ENCODE results near the gene LINC00237. TPM values are rescaled to one million over a fixed set of nuclear protein-coding genes. Genes with fewer than 3 reads are reported as not detected.

The LINC00237 gene
- total RNA-seq, 1 donor from 2014 or later, result not detected

- Mint-ChIP-seq H3K36me3 (ENCODE audit: low read depth, unreplicated experiment) (no peaks in the 10 kb centered on the region), H3K4me3 (ENCODE audit: unreplicated experiment) (no peak overlapping the region), H3K4me1 (ENCODE audit: unreplicated experiment) (no peaks in the 10 kb centered on the region), H3K27me3 (ENCODE audit: unreplicated experiment) (no peaks in the 10 kb centered on the region), H3K9me3 (ENCODE audit: unreplicated experiment) (no peaks in the 10 kb centered on the region), H3K27ac (ENCODE audit: unreplicated experiment) (no peak overlapping the region)
- no peak for TF ChIP-seq CTCF (IDR thresholded peaks at IDR 0.05; ENCODE audit: unreplicated experiment)
- no peak for DNase-seq (ENCODE audit: low spot score)
These were observed 23.6 kb downstream of the LINC00237 start for GRCh38 chr20:21082584-21082983.

GRCh38 chr20:21077809-21078345 lies 28.3 kb downstream of the LINC00237 start:
- TF ChIP-seq CTCF (IDR thresholded peaks at IDR 0.05; ENCODE audit: unreplicated experiment), result no peak
- no peaks in the 10 kb centered on the region for H3K9me3 Mint-ChIP-seq (ENCODE audit: unreplicated experiment)
- no peaks in the 10 kb centered on the region for H3K4me1 Mint-ChIP-seq (ENCODE audit: unreplicated experiment)
- H3K27ac Mint-ChIP-seq (ENCODE audit: unreplicated experiment), result no peak overlapping the region
- H3K4me3 Mint-ChIP-seq (ENCODE audit: unreplicated experiment), result no peak overlapping the region
- no peaks in the 10 kb centered on the region for H3K36me3 Mint-ChIP-seq (ENCODE audit: low read depth, unreplicated experiment)
- DNase-seq (ENCODE audit: low spot score), result no peak
- no peaks in the 10 kb centered on the region for H3K27me3 Mint-ChIP-seq (ENCODE audit: unreplicated experiment)

- no peak for TF ChIP-seq CTCF (IDR thresholded peaks at IDR 0.05; ENCODE audit: unreplicated experiment)
- DNase-seq (ENCODE audit: low spot score), result no peak
- Mint-ChIP-seq H3K4me1 (ENCODE audit: unreplicated experiment) (no peaks in the 10 kb centered on the region), H3K4me3 (ENCODE audit: unreplicated experiment) (no peak overlapping the region), H3K27me3 (ENCODE audit: unreplicated experiment) (no peaks in the 10 kb centered on the region), H3K27ac (ENCODE audit: unreplicated experiment) (no peak overlapping the region), H3K36me3 (ENCODE audit: low read depth, unreplicated experiment) (no peaks in the 10 kb centered on the region), H3K9me3 (ENCODE audit: unreplicated experiment) (no peaks in the 10 kb centered on the region)
These were observed 30.1 kb downstream of the LINC00237 start for GRCh38 chr20:21076073-21076472.

GRCh38 chr20:21075471-21075870 lies 30.7 kb downstream of the LINC00237 start:
- Mint-ChIP-seq H3K4me1 (ENCODE audit: unreplicated experiment) (no peaks in the 10 kb centered on the region), H3K27me3 (ENCODE audit: unreplicated experiment) (no peaks in the 10 kb centered on the region), H3K27ac (ENCODE audit: unreplicated experiment) (no peak overlapping the region), H3K9me3 (ENCODE audit: unreplicated experiment) (no peaks in the 10 kb centered on the region), H3K4me3 (ENCODE audit: unreplicated experiment) (no peak overlapping the region), H3K36me3 (ENCODE audit: low read depth, unreplicated experiment) (no peaks in the 10 kb centered on the region)
- DNase-seq (ENCODE audit: low spot score), result no peak
- no peak for TF ChIP-seq CTCF (IDR thresholded peaks at IDR 0.05; ENCODE audit: unreplicated experiment)

GRCh38 chr20:21074605-21075336 lies 31.4 kb downstream of the LINC00237 start:
- Mint-ChIP-seq H3K4me1 (ENCODE audit: unreplicated experiment) (no peaks in the 10 kb centered on the region), H3K4me3 (ENCODE audit: unreplicated experiment) (no peak overlapping the region), H3K9me3 (ENCODE audit: unreplicated experiment) (no peaks in the 10 kb centered on the region), H3K36me3 (ENCODE audit: low read depth, unreplicated experiment) (no peaks in the 10 kb centered on the region), H3K27ac (ENCODE audit: unreplicated experiment) (no peak overlapping the region), H3K27me3 (ENCODE audit: unreplicated experiment) (no peaks in the 10 kb centered on the region)
- DNase-seq (ENCODE audit: low spot score), result no peak
- no peak for TF ChIP-seq CTCF (IDR thresholded peaks at IDR 0.05; ENCODE audit: unreplicated experiment)

Measured in endothelial cell (in vitro differentiated cells).